Measurements from ENCODE around the gene ATXN7L1.
A peak's percentile ranks its signal among the peaks of the same experiment; 100 is the strongest.
"Not testable (repeated sequence)": the region's sequence is repeated elsewhere in the genome, so short reads cannot be mapped to it uniquely, and the experiment has no call there.

ATXN7L1 gene

DNA sequence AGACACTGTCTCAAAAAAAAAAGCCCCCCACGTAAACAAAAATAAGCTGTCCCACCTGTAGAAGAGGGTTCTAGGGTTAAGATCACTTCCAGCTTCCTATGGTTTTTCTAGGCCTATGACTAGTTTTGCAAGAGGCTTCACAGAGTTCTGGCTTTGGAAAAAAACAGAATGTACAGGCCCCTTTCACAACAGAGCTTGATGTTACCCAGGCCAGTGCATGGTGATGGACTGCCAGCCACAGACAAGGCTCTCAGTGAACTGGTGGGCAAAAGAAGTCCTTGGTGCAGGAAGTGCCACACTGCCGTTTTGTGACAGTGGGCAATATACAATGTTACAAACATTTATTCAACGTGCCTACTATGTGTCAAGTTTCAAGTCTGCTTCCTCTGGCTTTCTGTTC lies 276.8 kb downstream of the ATXN7L1 start:
- no peak for DNase-seq

GRCh38 chr7:105599080-105599479 lies 277.3 kb downstream of the ATXN7L1 start:
- not testable (repeated sequence) for DNase-seq

DNA sequence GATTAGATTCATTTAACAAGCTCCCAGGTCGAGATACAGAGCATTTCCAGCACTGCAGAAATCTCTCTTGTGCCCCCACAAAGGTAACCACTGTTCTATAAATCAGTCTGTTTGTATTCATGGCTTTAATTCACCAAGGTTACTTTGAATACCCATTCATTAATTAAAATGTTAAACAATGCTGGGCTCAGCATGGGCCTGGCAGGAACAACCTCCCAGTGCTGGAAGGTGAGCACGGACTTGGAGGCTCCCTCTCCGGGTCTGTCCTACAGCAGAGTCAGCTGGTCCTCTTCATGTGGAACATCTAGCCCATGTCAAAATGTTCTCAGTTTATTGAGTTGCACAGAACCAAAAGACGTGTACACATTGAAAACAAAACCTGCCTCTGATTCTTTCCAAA lies 279.5 kb downstream of the ATXN7L1 start:
- DNase-seq = no peak

- no peak for DNase-seq
These were observed 282.4 kb downstream of the ATXN7L1 start for GRCh38 chr7:105594034-105594433.

DNA sequence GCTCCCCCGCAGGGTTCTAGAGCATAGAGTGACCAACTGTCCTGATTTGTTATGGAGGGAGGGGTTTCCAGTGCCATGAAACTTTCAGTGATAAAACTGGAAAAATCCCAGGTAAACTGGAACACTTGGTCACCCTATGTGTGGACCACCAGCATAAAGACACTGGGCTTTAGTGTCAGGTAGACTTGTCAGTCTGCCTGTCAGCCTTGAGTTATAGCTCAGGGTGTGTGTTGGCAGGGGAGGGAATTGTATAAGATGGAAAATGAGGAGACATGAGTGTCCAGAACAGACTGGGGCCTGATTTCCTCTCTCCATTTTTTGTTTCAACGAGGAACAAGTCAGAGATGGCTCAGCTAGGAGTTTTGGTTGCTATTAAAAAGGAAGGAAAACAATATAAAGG lies 284.9 kb downstream of the ATXN7L1 start:
- DNase-seq = no peak

- DNase-seq = no peak
These were observed 285.6 kb downstream of the ATXN7L1 start for GRCh38 chr7:105590793-105591192.

DNA sequence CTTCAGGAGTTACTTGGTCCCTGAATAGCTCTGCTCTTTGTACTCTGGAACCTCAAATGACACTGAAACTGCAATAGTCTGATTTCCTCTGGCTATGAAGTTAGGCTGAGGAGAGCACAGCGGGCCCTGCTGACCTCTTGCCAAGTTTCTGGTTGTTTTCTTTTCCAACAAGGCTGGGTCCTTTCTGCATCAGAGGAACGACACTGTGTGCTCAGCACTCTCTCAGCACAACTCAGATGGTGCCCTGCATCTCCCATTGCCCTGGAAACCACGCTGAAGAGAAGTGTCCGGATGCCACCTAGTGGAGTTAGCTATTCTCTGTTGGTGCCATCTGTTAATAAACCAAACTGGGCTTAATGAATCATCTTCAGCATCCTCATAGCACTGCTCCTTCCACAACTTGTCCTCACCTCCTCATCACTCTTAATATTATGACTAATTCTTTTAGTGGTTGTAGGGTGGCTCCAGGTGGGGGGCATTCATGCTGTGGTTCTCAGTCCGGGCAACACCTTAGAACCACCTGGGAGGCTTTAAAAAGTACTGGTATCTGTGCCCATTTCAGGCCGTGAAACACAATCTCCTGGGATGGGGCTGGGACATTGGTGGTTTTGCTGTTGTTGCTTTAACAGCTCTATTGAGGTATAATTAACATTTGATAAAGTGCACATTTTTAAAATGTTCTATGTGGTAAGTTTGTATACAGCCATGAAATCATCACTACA lies 286.9 kb downstream of the ATXN7L1 start:
- DNase-seq = peak; percentile 91

DNA sequence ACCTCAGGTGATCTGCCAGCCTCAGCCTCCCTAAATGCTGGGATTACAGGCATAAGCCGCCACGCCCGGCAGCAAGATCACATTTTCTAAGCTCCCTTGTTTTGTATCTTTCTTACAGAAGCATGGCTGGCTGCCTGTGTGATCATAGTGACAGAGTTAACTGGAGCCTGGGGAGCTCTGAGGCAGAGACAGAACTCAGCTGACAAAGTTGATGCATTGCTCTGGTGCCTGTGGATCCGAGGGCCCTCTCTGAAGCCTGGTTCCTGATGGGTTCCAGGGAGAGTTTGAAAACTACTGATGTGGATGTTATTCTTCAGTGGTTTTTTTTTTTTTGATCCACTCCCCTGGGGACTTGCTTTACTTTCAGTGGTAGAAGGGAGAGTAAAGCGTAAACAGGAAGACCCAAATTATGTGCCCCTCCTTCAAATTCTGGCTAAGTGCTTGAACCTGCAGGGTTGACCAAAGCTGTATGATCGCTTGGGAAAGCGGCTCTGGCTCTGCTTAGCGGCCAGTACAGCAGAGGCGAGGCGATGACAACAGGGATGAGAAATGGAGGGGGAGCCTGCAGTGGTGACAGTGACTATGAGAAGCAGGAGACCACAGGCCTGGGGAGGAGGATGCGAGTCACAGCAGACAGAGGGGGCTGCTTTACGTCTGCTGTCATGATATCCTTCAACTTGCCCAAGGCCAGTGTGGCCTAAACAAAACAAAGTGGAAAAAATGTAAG lies 288.3 kb downstream of the ATXN7L1 start:
- no peak for DNase-seq

- DNase-seq = peak; percentile 61
These were observed 290.4 kb downstream of the ATXN7L1 start for GRCh38 chr7:105585850-105586500.

DNA sequence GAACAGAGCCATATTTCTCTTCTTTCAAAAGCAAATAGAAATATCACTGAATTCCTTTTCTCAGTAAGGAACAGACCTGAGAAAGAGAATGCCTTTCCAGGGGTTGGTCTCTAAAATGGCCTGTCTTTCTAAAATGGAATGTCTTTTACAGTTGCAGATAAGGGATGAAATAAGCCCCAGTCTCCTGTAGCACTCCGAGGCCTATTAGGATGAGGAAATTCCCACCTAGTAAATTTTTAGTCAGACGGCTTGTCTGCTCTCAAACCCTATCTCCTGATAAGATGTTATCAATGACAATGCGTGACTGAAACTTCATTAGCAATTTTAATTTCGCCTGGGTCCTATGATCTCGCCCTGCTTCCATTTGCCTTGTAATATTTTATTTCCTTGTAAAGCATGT lies 292.2 kb downstream of the ATXN7L1 start:
- no peak for DNase-seq

- no peak for DNase-seq
These were observed 293.3 kb downstream of the ATXN7L1 start for GRCh38 chr7:105583061-105583460.

- DNase-seq = peak; percentile 82
These were observed 295.2 kb downstream of the ATXN7L1 start, which contains the start of gene EFCAB10 for GRCh38 chr7:105581066-105581811. TSS of gene EFCAB10 (minus strand) at chr7:105581493. CDS start at chr7:105581463, 30 bp downstream.

- DNase-seq = no peak
These were observed 296.2 kb downstream of the ATXN7L1 start for GRCh38 chr7:105580022-105580740.

GRCh38 chr7:105578496-105578895 lies 297.9 kb downstream of the ATXN7L1 start:
- no peak for DNase-seq

- no peak for DNase-seq
These were observed 299.1 kb downstream of the ATXN7L1 start for GRCh38 chr7:105577251-105577650.

DNA sequence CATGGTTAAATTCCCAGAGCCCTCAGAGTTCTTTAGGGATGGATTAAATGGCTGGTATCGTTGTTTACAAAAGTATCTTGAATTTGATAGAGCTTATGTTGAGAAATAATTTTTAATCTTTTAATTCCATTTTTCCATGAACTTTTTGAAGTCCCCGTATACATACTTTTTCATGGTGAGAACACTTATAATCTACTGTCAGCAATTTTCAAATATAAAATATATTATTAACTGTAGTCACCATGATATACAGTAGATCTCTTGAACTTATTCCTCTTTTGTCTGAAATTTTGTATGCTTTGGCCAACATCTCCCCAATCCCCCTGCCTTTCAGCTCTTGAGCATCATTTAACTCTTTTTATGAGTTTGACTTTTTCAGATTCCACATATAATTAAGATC lies 304.5 kb downstream of the ATXN7L1 start:
- DNase-seq = no peak

GRCh38 chr7:105567821-105568220 lies 308.6 kb downstream of the ATXN7L1 start:
- no peak for DNase-seq

GRCh38 chr7:105567024-105567423 lies 309.4 kb downstream of the ATXN7L1 start:
- no peak for DNase-seq

GRCh38 chr7:105565190-105565589 lies 311.2 kb downstream of the ATXN7L1 start:
- no peak for DNase-seq

GRCh38 chr7:105559926-105560325 lies 316.5 kb downstream of the ATXN7L1 start:
- DNase-seq = no peak
